HepG2 (cell line): ENCODE data around the gene CLEC2D. TPM values are rescaled to one million over a fixed set of nuclear protein-coding genes. Genes with fewer than 3 reads are reported as not detected.

Experiments used
- ATAC-seq: fragments of 200-7000 bp; cut with Tn5 transposase; 3 replicates; pipeline ENCODE4 v1.9.1; 2020; ENCODE audit warnings: mild to moderate bottlenecking, moderate library complexity
- BruUV-seq: library from RNA; stranded (reverse); fragments of 400-500 nt; replicated peaks from 2 replicates; lab custom pipeline; 2021; lab: Mats Ljungman, UMichigan
- CTCF ChIA-PET: fragments of 300-600 bp; formaldehyde crosslinking; extraction: SDS; loops from one replicate; lab custom pipeline; 2021; ENCODE audit warnings: low total read pairs, inconsistent platforms, low intra/inter-chr PET ratio; lab: Yijun Ruan, JAX
- POLR2A ChIA-PET: fragments of 350-600 bp; sonication (Branson Sonifier 250); formaldehyde crosslinking; loops from one replicate; lab custom pipeline; 2020; ENCODE audit warnings: antibody characterized with exemption, inconsistent platforms; lab: Yijun Ruan, JAX
- DNase-seq: peaks from one replicate; pipeline ENCODE4 v3.0.0-alpha.2; 2015; ENCODE audit warnings: low spot score
- FAIRE-seq: peaks from 3 replicates; lab custom pipeline; 2011; peaks lifted over from hg19 to GRCh38; lab: Jason Lieb, UNC
- H2AFZ ChIP-seq: one replicate; pipeline ENCODE4 v1.6.1; 2011; ENCODE audit warnings: low read length, inconsistent platforms
- H3K27ac ChIP-seq: fragments of 300-600 bp; 3 replicates; pipeline ENCODE4 v1.8.0; 2011; ENCODE audit warnings: mixed run types, mild to moderate bottlenecking, mixed read lengths, low read length, inconsistent platforms; ENCODE audit not compliant: insufficient read depth; ENCODE audit errors: extremely low read length
- H3K27me3 ChIP-seq, 2 experiments: fragments of 200-600 bp in 1 of 2; 2 replicates in 1 of 2; 3 replicates in 1 of 2; pipeline versions ENCODE4 v1.6.0 to v1.8.0; 2011; ENCODE audit warnings: low read length in 2 of 2, mild to moderate bottlenecking in 2 of 2, moderate library complexity in 2 of 2, inconsistent platforms in 1 of 2; ENCODE audit not compliant: insufficient read depth in 2 of 2, control insufficient read depth in 1 of 2
- H3K36me3 ChIP-seq, 2 experiments: fragments of 200-600 bp in 1 of 2; replicated peaks in 1 of 2; 2 replicates in 1 of 2; 3 replicates in 1 of 2; pipeline versions ENCODE4 v1.5.1 to v1.8.0; 2011; ENCODE audit warnings: low read length in 2 of 2, inconsistent platforms in 1 of 2; ENCODE audit not compliant: insufficient read depth in 2 of 2, control insufficient read depth in 1 of 2
- H3K4me1 ChIP-seq: 2 replicates; pipeline ENCODE4 v1.5.1; 2012; ENCODE audit warnings: low read length, inconsistent platforms; ENCODE audit not compliant: insufficient read depth
- H3K4me2 ChIP-seq: 2 replicates; pipeline ENCODE4 v1.6.0; 2011; ENCODE audit warnings: low read depth, low read length, inconsistent platforms
- H3K4me3 ChIP-seq, 3 experiments: fragments of 200-600 bp in 1 of 3; sonication (generic), shearing (Covaris generic) in 1 of 3; replicated peaks in 1 of 3; 2 replicates each; pipeline ENCODE4 v1.5.1; 2011 to 2016; ENCODE audit warnings: low read length in 3 of 3, inconsistent platforms in 2 of 3, low read depth in 2 of 3, mild to moderate bottlenecking in 2 of 3, control low read depth in 1 of 3, mixed read lengths in 1 of 3; ENCODE audit not compliant: insufficient read depth in 1 of 3
- H3K79me2 ChIP-seq: one replicate; pipeline ENCODE4 v1.6.1; 2011; ENCODE audit warnings: low read length, inconsistent platforms; ENCODE audit not compliant: insufficient read depth
- H3K9ac ChIP-seq: 2 replicates; pipeline ENCODE4 v1.6.0; 2011; ENCODE audit warnings: mild to moderate bottlenecking, low read depth, low read length, inconsistent platforms; ENCODE audit not compliant: insufficient read depth
- H3K9me3 ChIP-seq: 2 replicates; pipeline ENCODE4 v1.5.1; 2012; ENCODE audit warnings: mild to moderate bottlenecking, low read length
- H4K20me1 ChIP-seq: 2 replicates; pipeline ENCODE4 v1.6.0; 2011; ENCODE audit warnings: inconsistent platforms, mild to moderate bottlenecking, low read length, moderate library complexity; ENCODE audit not compliant: insufficient read depth
- BHLHE40 ChIP-seq: IDR thresholded peaks from 2 replicates; pipeline ENCODE4 v1.6.1; 2011; ENCODE audit warnings: low read length, improper control_type of control experiment
- BRF2 ChIP-seq: sonication (generic); formaldehyde crosslinking; IDR thresholded peaks from 2 replicates; pipeline ENCODE4 v1.8.1; 2022; ENCODE audit warnings: mild to moderate bottlenecking, missing genetic modification reagents
- CEBPG ChIP-seq: IDR thresholded peaks from 2 replicates; pipeline ENCODE4 v1.6.1; 2016
- ELF4 ChIP-seq: sonication (generic); formaldehyde crosslinking; IDR thresholded peaks from 2 replicates; pipeline ENCODE4 v1.5.0; 2020; ENCODE audit warnings: missing genetic modification reagents, mild to moderate bottlenecking, moderate library complexity, borderline replicate concordance
- JUN ChIP-seq: sonication (generic); formaldehyde crosslinking; IDR thresholded peaks from 2 replicates; pipeline ENCODE4 v1.4.0; 2020; ENCODE audit warnings: mild to moderate bottlenecking, missing genetic modification reagents
- MAF1 ChIP-seq: sonication (generic); formaldehyde crosslinking; IDR thresholded peaks from 2 replicates; pipeline ENCODE4 v1.5.0; 2020; ENCODE audit warnings: missing genetic modification reagents, borderline replicate concordance
- MED1 ChIP-seq: sonication (generic); formaldehyde crosslinking; IDR thresholded peaks from 2 replicates; pipeline ENCODE4 v1.4.0; 2020; ENCODE audit warnings: missing genetic modification reagents
- NR1H2 ChIP-seq: sonication (generic); formaldehyde crosslinking; IDR thresholded peaks from 2 replicates; pipeline ENCODE4 v1.8.1; 2022; ENCODE audit warnings: low read depth, missing genetic modification reagents, borderline replicate concordance
- RFXAP ChIP-seq: sonication (generic); formaldehyde crosslinking; IDR thresholded peaks from 2 replicates; pipeline ENCODE4 v1.4.0; 2020; ENCODE audit warnings: missing genetic modification reagents, borderline replicate concordance
- ZFYVE20 ChIP-seq: sonication (generic); formaldehyde crosslinking; IDR thresholded peaks from 2 replicates; pipeline ENCODE4 v1.8.0; 2023; ENCODE audit warnings: low read depth, mild to moderate bottlenecking, moderate library complexity, missing genetic modification reagents, borderline replicate concordance
- ZNF44 ChIP-seq: sonication (generic); formaldehyde crosslinking; IDR thresholded peaks from 2 replicates; pipeline ENCODE4 v1.5.1; 2020; ENCODE audit warnings: mild to moderate bottlenecking, missing genetic modification reagents
- ZNF740 ChIP-seq: sonication (generic); formaldehyde crosslinking; IDR thresholded peaks from 2 replicates; pipeline ENCODE4 v1.4.0; 2020; ENCODE audit warnings: missing genetic modification reagents
- ZSCAN20 ChIP-seq: sonication (generic); formaldehyde crosslinking; IDR thresholded peaks from 2 replicates; pipeline ENCODE4 v1.4.0; 2020; ENCODE audit warnings: missing genetic modification reagents, mild to moderate bottlenecking, borderline replicate concordance
- WGBS: methylation state at CpG from one replicate; pipeline ENCODE4 v1.1.6; 2017; ENCODE audit warnings: low lambda C conversion rate; 5-methylcytosine and 5-hydroxymethylcytosine counted together
- in situ Hi-C: cut with HindIII; loops from 2 replicates; pipeline ENCODE4 v1.10.0; 2017; ENCODE audit warnings: low pct_unique_long_range_greater_than_20kb; ENCODE audit not compliant: extremely low pct_ligation_motif_present
- intact Hi-C: fragments of 100-400 bp; cut with micrococcal nuclease; formaldehyde crosslinking; loops from one replicate; pipeline ENCODE4 v1.10.0; 2022; ENCODE audit not compliant: unreplicated experiment
- polyA plus RNA-seq, 8 experiments: library from polyadenylated mRNA; depleted of rRNA in 3 of 8; stranded (reverse) in 7 of 8; unstranded in 1 of 8; fragments of >200 nt; fragmentation: Illumina TruSeq in 4 of 8; extraction: Trizol in 4 of 8; gene quantifications; 2 replicates each; pipeline versions ENCODE4 v1.2.1 to v1.2.3, GENCODE V29; 2011 to 2016; ENCODE audit warnings: low read depth in 4 of 8, missing spikeins in 1 of 8, mixed read lengths in 1 of 8; ENCODE audit not compliant: insufficient read depth in 1 of 8
- total RNA-seq, 5 experiments: library from RNA; depleted of rRNA; stranded (reverse); fragments of >200 nt; fragmentation: Illumina TruSeq; extraction: Trizol; gene quantifications; 2 replicates each; pipeline ENCODE4 v1.2.3, GENCODE V29; 2016; ENCODE audit warnings: low read depth in 1 of 5
- TF ChIP-seq, protein P1 (sequence below): sonication (generic); formaldehyde crosslinking; IDR thresholded peaks from 2 replicates; pipeline ENCODE4 v1.4.0; 2020; ENCODE audit warnings: mild to moderate bottlenecking, missing genetic modification reagents
- TF ChIP-seq, protein P2 (sequence below): IDR thresholded peaks from 2 replicates; pipeline ENCODE4 v1.6.1; 2016; ENCODE audit warnings: low read depth
- TF ChIP-seq, protein P3 (sequence below): sonication (generic); formaldehyde crosslinking; conservative IDR thresholded peaks from 2 replicates; pipeline ENCODE4 v1.8.1; 2023; ENCODE audit warnings: missing genetic modification reagents
- TF ChIP-seq, protein P4 (sequence below): IDR thresholded peaks from 2 replicates; pipeline ENCODE4 v1.6.1; 2016; ENCODE audit warnings: missing compliant biosample characterization, missing genetic modification reagents, borderline replicate concordance

Gene CLEC2D
- total and polyA plus RNA-seq, 2 of the 13 experiments (the other 11 are each of a cell fraction or from before 2014, with no cell fraction given) = 2.5 to 8.6 TPM

DNA sequence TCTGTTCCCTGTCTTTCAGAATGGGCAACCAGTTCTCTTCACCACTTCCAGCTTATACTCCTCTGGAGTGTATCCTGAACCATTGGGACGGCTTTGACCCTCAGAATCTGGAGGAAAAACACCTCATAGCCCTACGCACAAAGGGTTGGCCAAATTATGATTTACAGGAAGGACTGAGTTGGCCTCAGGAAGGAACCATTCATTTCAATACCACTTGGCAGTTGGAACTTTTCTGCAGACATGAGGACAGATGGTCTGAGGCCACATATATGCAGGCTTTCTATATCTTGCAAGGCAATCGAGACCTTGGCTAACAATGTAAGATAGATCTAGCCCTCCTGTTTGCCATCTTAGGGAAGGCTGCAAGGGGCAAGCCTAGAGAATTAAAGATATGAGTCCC is 39.3 kb downstream of the CLEC2D start (continued):
- TF ChIP-seq NR1H2 = no peak

GRCh38 chr12:9710584-9711375 is 41.3 kb downstream of the CLEC2D start:
- Histone ChIP-seq H3K9ac (no peak overlapping the region), H4K20me1 (no peaks in the 10 kb centered on the region), H3K4me1 (peaks cover 13% of the 10 kb centered on the region; the same call in 1 of the 2 replicates), H3K79me2 (no peaks in the 10 kb centered on the region), H2AFZ (no peak overlapping the region), H3K27ac (no peak overlapping the region), H3K4me3 (no peak overlapping the region), H3K4me2 (no peak overlapping the region), H3K27me3 (peaks cover 2 to 12% of the 10 kb centered on the region in 2 experiments; a peak in 3 of 5 replicates), H3K9me3 (no peaks in the 10 kb centered on the region), H3K36me3 (no peaks in the 10 kb centered on the region)
- no TSS peak for BruUV-seq
- ChIA-PET POLR2A (no interaction called here), CTCF (no interaction called here)
- FAIRE-seq (no peak), DNase-seq (no peak), ATAC-seq (no peak)
- in situ Hi-C loops = no loop called here
- intact Hi-C loops = no loop called here
- WGBS = 41% methylated on average over 3 of the region's 3 CpGs
- TF ChIP-seq JUN (no peak), ZFYVE20 (CRISPR knock-in tag) (no peak), ZNF740 (no peak), ELF4 (CRISPR knock-in tag) (no peak), MED1 (CRISPR knock-in tag) (no peak), BRF2 (CRISPR knock-in tag) (no peak), ZSCAN20 (CRISPR knock-in tag) (no peak), RFXAP (CRISPR knock-in tag) (no peak), BHLHE40 (no peak), MAF1 (CRISPR knock-in tag) (no peak), CEBPG (CRISPR knock-in tag) (no peak), ZNF44 (CRISPR knock-in tag) (no peak)
- TF ChIP-seq, protein P1, sequence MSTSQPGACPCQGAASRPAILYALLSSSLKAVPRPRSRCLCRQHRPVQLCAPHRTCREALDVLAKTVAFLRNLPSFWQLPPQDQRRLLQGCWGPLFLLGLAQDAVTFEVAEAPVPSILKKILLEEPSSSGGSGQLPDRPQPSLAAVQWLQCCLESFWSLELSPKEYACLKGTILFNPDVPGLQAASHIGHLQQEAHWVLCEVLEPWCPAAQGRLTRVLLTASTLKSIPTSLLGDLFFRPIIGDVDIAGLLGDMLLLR (CRISPR knock-in tag) = no peak
- TF ChIP-seq, protein P2, sequence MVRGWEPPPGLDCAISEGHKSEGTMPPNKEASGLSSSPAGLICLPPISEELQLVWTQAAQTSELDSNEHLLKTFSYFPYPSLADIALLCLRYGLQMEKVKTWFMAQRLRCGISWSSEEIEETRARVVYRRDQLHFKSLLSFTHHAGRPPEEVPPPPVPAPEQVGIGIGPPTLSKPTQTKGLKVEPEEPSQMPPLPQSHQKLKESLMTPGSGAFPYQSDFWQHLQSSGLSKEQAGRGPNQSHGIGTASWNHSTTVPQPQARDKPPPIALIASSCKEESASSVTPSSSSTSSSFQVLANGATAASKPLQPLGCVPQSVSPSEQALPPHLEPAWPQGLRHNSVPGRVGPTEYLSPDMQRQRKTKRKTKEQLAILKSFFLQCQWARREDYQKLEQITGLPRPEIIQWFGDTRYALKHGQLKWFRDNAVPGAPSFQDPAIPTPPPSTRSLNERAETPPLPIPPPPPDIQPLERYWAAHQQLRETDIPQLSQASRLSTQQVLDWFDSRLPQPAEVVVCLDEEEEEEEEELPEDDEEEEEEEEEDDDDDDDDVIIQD (CRISPR knock-in tag) = no peak
- TF ChIP-seq, protein P3, sequence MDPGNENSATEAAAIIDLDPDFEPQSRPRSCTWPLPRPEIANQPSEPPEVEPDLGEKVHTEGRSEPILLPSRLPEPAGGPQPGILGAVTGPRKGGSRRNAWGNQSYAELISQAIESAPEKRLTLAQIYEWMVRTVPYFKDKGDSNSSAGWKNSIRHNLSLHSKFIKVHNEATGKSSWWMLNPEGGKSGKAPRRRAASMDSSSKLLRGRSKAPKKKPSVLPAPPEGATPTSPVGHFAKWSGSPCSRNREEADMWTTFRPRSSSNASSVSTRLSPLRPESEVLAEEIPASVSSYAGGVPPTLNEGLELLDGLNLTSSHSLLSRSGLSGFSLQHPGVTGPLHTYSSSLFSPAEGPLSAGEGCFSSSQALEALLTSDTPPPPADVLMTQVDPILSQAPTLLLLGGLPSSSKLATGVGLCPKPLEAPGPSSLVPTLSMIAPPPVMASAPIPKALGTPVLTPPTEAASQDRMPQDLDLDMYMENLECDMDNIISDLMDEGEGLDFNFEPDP (CRISPR knock-in tag) = no peak
- TF ChIP-seq, protein P4, sequence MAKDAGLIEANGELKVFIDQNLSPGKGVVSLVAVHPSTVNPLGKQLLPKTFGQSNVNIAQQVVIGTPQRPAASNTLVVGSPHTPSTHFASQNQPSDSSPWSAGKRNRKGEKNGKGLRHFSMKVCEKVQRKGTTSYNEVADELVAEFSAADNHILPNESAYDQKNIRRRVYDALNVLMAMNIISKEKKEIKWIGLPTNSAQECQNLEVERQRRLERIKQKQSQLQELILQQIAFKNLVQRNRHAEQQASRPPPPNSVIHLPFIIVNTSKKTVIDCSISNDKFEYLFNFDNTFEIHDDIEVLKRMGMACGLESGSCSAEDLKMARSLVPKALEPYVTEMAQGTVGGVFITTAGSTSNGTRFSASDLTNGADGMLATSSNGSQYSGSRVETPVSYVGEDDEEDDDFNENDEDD (CRISPR knock-in tag) = no peak
